ENCODE data around the gene VKORC1L1.
"Not testable (repeated sequence)": the region's sequence is repeated elsewhere in the genome, so short reads cannot be mapped to it uniquely, and the experiment has no call there.

Gene VKORC1L1

DNA sequence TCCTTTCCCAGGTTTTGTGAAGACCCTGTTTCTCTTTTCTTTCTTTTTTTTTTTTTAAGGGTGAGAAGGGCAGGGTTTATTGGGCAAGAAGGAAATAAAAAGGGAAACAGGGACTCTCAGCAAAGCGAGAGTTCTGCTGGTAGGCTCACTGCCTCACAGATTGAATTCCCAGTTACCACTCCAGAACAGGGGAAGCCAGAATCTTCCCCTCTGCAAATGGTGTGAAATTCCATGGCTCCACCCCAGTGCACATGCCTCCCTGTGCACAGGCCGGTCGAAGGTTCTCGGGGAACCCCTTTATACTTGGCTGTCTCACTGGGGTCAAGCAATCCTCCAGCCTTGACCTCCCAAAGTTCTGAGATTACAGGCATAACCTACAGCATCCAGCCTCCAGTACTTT lies 119.7 kb downstream of the VKORC1L1 start:
- H3K4me2 ChIP-seq (ENCODE audit: low read length): no peak overlapping the region
- no peaks in the 10 kb centered on the region for H3K9me3 ChIP-seq (ENCODE audit: low read length)

GRCh38 chr7:65994984-65995383 lies 122.1 kb downstream of the VKORC1L1 start:
- H3K9me2 ChIP-seq (ENCODE audit: low read depth, low read length); H3K4me3 ChIP-seq (ENCODE audit: low read depth, low read length, poor library complexity, severe bottlenecking); H3K36me3 ChIP-seq (ENCODE audit: insufficient read depth, low read length); H3K27me3 ChIP-seq (ENCODE audit: insufficient read depth, low read length); H3F3A ChIP-seq (ENCODE audit: insufficient read depth, low read length); H4K20me1 ChIP-seq (ENCODE audit: insufficient read depth, low read length); H3K9me3 ChIP-seq (ENCODE audit: low read length); H3K4me1 ChIP-seq (ENCODE audit: insufficient read depth, low read length, severe bottlenecking); H3K9ac ChIP-seq (ENCODE audit: low read length); H3K4me2 ChIP-seq (ENCODE audit: low read length); H2AFZ ChIP-seq (ENCODE audit: low read length); H3K79me2 ChIP-seq (ENCODE audit: insufficient read depth, low read length); H3K27ac ChIP-seq (ENCODE audit: low read depth, low read length, poor library complexity, severe bottlenecking): not testable (repeated sequence)

More for the DNA sequence above, 119.7 kb downstream of the VKORC1L1 start:
- no peak overlapping the region for H3K4me3 ChIP-seq (ENCODE audit: low read depth, low read length, poor library complexity, severe bottlenecking)
- H3K27ac ChIP-seq (ENCODE audit: low read depth, low read length, poor library complexity, severe bottlenecking): no peak overlapping the region
- no peaks in the 10 kb centered on the region for H3F3A ChIP-seq (ENCODE audit: insufficient read depth, low read length)
- no peak overlapping the region for H2AFZ ChIP-seq (ENCODE audit: low read length)
- no peak overlapping the region for H3K9ac ChIP-seq (ENCODE audit: low read length)
- TF ChIP-seq EZH2 (IDR thresholded peaks at IDR 0.05; ENCODE audit: borderline replicate concordance, low read length) (no peak), CTCF (IDR thresholded peaks at IDR 0.05; ENCODE audit: low read length) (no peak)
- no peaks in the 10 kb centered on the region for H3K27me3 ChIP-seq (ENCODE audit: insufficient read depth, low read length)
- H3K4me1 ChIP-seq (ENCODE audit: insufficient read depth, low read length, severe bottlenecking): no peaks in the 10 kb centered on the region
- no peaks in the 10 kb centered on the region for H4K20me1 ChIP-seq (ENCODE audit: insufficient read depth, low read length)
- no peaks in the 10 kb centered on the region for H3K79me2 ChIP-seq (ENCODE audit: insufficient read depth, low read length)
- H3K36me3 ChIP-seq (ENCODE audit: insufficient read depth, low read length): no peaks in the 10 kb centered on the region
- no peaks in the 10 kb centered on the region for H3K9me2 ChIP-seq (ENCODE audit: low read depth, low read length)

GRCh38 chr7:66000823-66001417 lies 128.0 kb downstream of the VKORC1L1 start:
- not testable (repeated sequence) for H3K4me1 ChIP-seq (ENCODE audit: insufficient read depth, low read length, severe bottlenecking); H2AFZ ChIP-seq (ENCODE audit: low read length); H3K4me2 ChIP-seq (ENCODE audit: low read length); H3K27ac ChIP-seq (ENCODE audit: low read depth, low read length, poor library complexity, severe bottlenecking); H3K27me3 ChIP-seq (ENCODE audit: insufficient read depth, low read length); H3K36me3 ChIP-seq (ENCODE audit: insufficient read depth, low read length); H3K4me3 ChIP-seq (ENCODE audit: low read depth, low read length, poor library complexity, severe bottlenecking); H3K9ac ChIP-seq (ENCODE audit: low read length); H3K9me2 ChIP-seq (ENCODE audit: low read depth, low read length); H3K79me2 ChIP-seq (ENCODE audit: insufficient read depth, low read length); H4K20me1 ChIP-seq (ENCODE audit: insufficient read depth, low read length); H3K9me3 ChIP-seq (ENCODE audit: low read length); H3F3A ChIP-seq (ENCODE audit: insufficient read depth, low read length)

GRCh38 chr7:66005115-66005671 lies 132.3 kb downstream of the VKORC1L1 start:
- not testable (repeated sequence) for H2AFZ ChIP-seq (ENCODE audit: low read length); H3K27me3 ChIP-seq (ENCODE audit: insufficient read depth, low read length); H3K27ac ChIP-seq (ENCODE audit: low read depth, low read length, poor library complexity, severe bottlenecking); H3F3A ChIP-seq (ENCODE audit: insufficient read depth, low read length); H3K79me2 ChIP-seq (ENCODE audit: insufficient read depth, low read length); H3K9ac ChIP-seq (ENCODE audit: low read length); H4K20me1 ChIP-seq (ENCODE audit: insufficient read depth, low read length); H3K9me2 ChIP-seq (ENCODE audit: low read depth, low read length); H3K9me3 ChIP-seq (ENCODE audit: low read length); H3K36me3 ChIP-seq (ENCODE audit: insufficient read depth, low read length); H3K4me3 ChIP-seq (ENCODE audit: low read depth, low read length, poor library complexity, severe bottlenecking); H3K4me2 ChIP-seq (ENCODE audit: low read length)
- H3K4me1 ChIP-seq (ENCODE audit: insufficient read depth, low read length, severe bottlenecking): peaks cover 13% of the 10 kb centered on the region
